Measurements from ENCODE around the gene UIMC1. TPM values are rescaled to one million over a fixed set of nuclear protein-coding genes. Genes with fewer than 3 reads are reported as not detected.

Gene UIMC1
- total and polyA plus RNA-seq, 2 of the 13 experiments (the other 11 are each of a cell fraction or from before 2014, with no cell fraction given): 18.9 to 32.7 TPM

- TF ChIP-seq RNF219 (CRISPR knock-in tag; IDR thresholded peaks at IDR 0.05) (no peak), ZNF709 (CRISPR knock-in tag; IDR thresholded peaks at IDR 0.05) (no peak), ZNF407 (CRISPR knock-in tag; IDR thresholded peaks at IDR 0.05; ENCODE audit: not compliant biosample characterization) (no peak), NR0B2 (CRISPR knock-in tag; IDR thresholded peaks at IDR 0.05) (no peak)
These were observed 64.6 kb downstream of the UIMC1 start (continued) for GRCh38 chr5:176941951-176942350.
